HG03064 (cell line): Measurements from ENCODE around the gene TAAR2.
"Not testable (repeated sequence)": the region's sequence is repeated elsewhere in the genome, so short reads cannot be mapped to it uniquely, and the experiment has no call there.

Experiments used
- ATAC-seq: cut with Tn5 transposase; IDR thresholded peaks from one replicate; pipeline ENCODE4 v1.9.1; 2021; ENCODE audit warnings: low read depth; ENCODE audit not compliant: unreplicated experiment

Gene TAAR2, protein sequence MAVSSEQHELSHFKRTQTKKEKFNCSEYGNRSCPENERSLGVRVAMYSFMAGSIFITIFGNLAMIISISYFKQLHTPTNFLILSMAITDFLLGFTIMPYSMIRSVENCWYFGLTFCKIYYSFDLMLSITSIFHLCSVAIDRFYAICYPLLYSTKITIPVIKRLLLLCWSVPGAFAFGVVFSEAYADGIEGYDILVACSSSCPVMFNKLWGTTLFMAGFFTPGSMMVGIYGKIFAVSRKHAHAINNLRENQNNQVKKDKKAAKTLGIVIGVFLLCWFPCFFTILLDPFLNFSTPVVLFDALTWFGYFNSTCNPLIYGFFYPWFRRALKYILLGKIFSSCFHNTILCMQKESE

DNA sequence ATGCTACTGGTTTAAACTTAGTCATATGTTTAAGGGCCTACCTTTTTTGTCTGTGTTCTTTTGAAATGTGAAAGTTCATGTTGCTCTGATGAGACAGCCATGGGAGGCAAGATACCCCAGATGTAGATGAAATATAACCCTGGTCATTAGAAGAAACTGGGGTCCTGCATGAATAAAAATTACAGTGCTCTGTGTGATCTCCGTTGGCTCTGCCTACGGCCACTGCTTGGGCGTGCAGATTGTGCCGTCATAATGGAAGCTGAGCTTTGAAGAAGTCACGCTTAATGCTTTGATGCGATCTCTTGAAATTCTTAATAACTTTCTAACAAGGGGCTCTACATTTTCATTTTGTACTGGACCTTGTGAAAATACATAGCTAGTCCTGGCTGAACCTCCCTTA, at the start of gene TAAR2:
Gene TAAR2 (minus strand): TSS at position 101 of the 400 bp plus-strand sequence. CDS start 0 bp downstream, at position 101.
- no peak for ATAC-seq

- ATAC-seq = no peak
Observed at GRCh38 chr6:132673376-132674094, 49.5 kb upstream of the TAAR2 start.

GRCh38 chr6:132671295-132671694, 47.2 kb upstream of the TAAR2 start:
- ATAC-seq = no peak

GRCh38 chr6:132669690-132670291, 45.7 kb upstream of the TAAR2 start:
- ATAC-seq = no peak

GRCh38 chr6:132666118-132666517, 42.0 kb upstream of the TAAR2 start:
- ATAC-seq = no peak

- no peak for ATAC-seq
Observed at GRCh38 chr6:132664309-132665034, 40.4 kb upstream of the TAAR2 start.

DNA sequence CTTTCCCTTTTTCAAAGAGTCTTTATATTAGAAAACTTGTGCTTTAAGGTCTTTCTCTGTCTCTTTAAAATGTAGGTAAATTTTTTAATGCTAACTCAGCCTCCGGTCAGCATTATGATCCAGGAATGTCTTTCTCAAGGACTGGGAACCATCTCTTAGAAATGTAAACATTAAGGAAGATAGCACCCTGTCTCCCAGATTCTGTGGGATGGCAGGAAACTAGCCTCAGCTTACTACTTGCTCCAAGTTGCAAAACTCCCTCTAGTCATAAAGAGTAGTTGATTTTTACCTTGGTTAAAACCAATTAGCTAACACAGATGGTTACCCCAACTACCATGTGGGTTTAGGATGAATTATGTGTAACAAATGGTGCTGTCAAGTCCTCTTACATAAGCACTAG, 39.6 kb upstream of the TAAR2 start:
- no peak for ATAC-seq

DNA sequence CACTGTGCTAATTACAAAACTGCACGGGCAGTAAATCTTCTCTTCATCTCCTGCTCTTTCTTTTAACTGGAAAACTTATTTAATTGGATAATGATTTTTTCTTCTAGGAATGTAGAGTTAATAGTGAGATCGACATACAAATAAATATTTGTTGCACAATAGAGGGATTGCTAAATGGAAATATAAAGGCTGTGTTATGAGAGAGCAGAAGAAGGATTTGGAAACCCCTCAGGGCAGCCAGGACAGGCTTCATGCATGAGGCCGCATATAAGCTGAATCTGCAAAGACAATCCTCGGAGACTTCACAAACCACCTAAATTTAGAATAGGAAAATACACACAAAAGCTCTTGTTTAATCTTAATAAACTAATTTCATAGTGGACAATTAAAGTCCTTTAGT, 37.8 kb upstream of the TAAR2 start:
- ATAC-seq = no peak

GRCh38 chr6:132659082-132659481, 35.0 kb upstream of the TAAR2 start, which contains the start of gene TAAR1:
TSS of gene TAAR1 (minus strand) at chr6:132659182. CDS start at chr6:132646003, 13,179 bp downstream.
- ATAC-seq = no peak

DNA sequence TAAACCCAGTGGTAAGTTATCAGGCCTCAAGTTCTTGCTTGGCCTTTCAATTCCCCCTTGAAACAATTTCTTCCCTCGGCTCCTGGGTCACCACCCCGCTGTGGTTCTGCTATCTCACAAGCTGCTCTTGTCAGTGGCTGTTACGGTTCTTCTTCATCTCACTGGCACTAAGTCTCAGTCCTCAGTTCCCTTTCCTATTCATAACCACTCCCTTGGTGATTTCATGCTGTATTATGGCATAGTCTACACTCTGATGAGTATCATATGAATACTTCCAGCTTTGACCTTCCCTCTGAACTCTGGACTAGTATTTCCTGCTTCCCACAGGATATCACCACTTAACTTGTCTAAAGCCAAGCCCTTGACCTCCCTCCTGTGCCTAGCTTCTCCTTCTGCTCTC, 27.0 kb upstream of the TAAR2 start:
- ATAC-seq = no peak

DNA sequence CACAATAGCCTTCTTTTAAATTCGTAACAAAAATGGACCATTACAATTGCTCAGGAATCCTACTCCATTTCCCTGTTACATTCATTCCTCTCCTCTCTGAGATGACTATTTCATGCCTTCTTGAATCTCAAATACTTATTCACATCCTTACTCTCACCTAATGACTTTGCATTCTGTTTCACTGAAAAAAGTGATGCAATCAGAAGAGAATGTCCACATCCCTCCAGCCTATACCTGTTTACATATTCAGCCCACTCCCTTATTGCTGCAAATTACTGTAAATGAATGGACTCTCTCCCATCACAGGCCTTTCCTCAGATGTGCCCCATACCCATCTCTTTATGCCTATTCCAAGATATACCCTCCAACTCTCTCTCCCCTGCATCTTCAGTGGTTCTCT, 26.4 kb upstream of the TAAR2 start:
- ATAC-seq = no peak

- no peak for ATAC-seq
Observed at GRCh38 chr6:132648828-132649227, 24.8 kb upstream of the TAAR2 start.

DNA sequence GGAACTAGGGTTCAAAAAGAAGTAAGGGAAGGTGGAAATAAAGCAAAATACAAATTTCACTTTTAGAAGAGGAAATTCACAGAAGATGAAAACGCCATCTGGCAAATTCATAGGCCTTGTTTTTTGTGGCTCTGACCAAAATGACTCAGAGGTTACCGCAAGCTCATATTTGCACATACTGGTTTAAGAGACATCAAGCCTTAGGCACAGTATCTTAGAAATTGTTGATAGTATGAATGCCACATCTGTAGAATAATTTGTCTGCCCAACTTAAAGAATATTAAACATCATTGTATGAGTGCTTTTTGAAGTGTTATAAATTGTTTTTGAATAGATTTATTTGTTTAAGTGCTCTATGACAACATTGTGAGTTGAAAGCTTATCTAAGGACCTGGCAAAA, 24.3 kb upstream of the TAAR2 start:
- ATAC-seq = no peak

- no peak for ATAC-seq
Observed at GRCh38 chr6:132643547-132643946, 19.5 kb upstream of the TAAR2 start.

GRCh38 chr6:132637135-132637534, 13.1 kb upstream of the TAAR2 start:
- not testable (repeated sequence) for ATAC-seq

- ATAC-seq = not testable (repeated sequence)
Observed at GRCh38 chr6:132635906-132636305, 11.8 kb upstream of the TAAR2 start.

DNA sequence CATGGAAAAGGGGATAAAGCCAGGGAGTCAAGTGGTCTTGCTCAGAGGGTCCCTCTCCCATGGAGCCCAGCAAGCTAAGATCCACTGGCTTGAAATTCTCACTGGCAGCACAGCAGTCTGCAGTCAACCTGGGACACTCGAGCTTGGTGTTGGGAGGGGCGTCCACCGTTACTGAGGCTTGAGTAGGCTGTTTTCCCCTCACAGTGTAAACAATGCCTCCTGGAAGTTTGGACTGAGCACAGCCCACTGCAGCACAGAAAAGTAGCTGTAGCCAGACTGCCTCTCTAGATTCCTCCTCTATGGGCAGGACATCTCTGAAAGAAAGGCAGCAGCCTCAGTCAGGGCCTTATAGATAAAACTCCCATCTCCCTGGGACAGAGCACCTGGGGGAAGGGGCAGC, 11.2 kb upstream of the TAAR2 start:
- ATAC-seq = not testable (repeated sequence)

DNA sequence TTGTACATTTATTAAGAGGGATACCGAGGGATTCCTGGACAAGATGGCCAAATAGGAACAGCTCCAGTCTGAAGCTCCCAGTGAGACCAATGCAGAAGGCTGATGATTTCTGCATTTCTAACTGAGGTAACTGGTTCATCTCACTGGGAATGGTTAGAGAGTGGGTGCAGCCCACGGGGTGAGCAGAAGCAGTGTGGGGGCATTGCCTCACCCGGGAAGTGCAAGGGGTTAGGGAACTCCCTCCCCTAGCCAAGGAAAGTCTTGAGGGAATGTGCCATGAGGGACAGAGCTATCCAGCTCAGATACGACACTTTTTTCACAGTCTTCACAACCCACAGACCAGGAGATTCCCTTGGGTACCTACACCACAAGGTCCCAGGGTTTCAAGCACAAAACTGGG, 10.7 kb upstream of the TAAR2 start:
- no peak for ATAC-seq

- no peak for ATAC-seq
Observed at GRCh38 chr6:132633362-132633761, 9.3 kb upstream of the TAAR2 start.

DNA sequence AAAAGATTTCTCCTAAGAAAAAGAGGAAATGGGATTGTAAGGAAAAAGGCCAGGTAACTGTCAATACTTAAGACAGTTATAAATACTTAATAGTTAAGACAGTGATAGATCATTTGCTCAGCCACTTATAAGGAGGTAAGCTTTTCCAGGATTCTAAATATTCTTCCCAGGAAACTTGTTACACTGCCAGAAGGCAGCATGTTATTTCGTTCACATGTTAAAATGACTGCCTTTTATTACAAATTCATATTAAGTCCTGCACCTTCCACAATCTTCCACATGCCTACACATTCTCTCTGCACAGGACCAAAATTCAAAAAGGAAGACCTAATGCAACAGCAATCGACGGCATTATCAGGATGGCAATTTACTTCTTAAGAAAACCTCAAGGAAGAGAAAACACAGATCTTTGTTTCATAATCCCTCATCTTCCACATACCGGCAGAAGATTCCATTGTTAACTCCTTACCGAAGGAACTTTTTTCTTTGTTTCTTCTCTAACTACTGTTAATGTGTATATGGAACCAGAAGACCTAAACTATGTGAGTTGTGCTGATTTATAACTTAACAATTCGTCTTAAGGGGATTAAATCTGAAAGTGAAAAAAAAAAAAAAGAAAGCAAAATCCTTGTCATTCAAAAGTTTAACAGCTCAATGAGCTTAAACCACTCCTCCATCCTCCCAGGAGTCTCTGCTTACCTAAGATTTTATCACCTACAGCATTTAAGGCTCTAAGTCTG, 799 bp downstream of the TAAR2 start:
- ATAC-seq = no peak
